Heart left ventricle (tissue), 16 donors: Measurements from ENCODE around the gene FLNB. TPM values are rescaled to one million over a fixed set of nuclear protein-coding genes. Genes with fewer than 3 reads are reported as not detected.

Experiments used
- ATAC-seq, 4 donors: fragments of 200-7000 bp; cut with Tn5 transposase; one replicate each; pipeline ENCODE4 v1.9.1; 2020 to 2022; ENCODE audit warnings: moderate library complexity in 4 of 4, mild to moderate bottlenecking in 3 of 4, moderate number of reproducible peaks in 1 of 4
- DNase-seq, 5 donors: peaks; one replicate each; pipeline ENCODE4 v3.0.0-alpha.2; 2020
- H3K27ac ChIP-seq, 12 donors: fragments of 200-600 bp; sonication (generic) in 4 of 12; one replicate each; pipeline versions ENCODE4 v1.5.0 to v1.8.0; 2016 to 2022; ENCODE audit warnings: mild to moderate bottlenecking in 2 of 12
- H3K27me3 ChIP-seq, 9 donors: fragments of 200-600 bp; sonication (generic) in 2 of 9; one replicate each; pipeline versions ENCODE4 v1.5.1 to v1.8.0; 2016 to 2022; ENCODE audit warnings: mild to moderate bottlenecking in 3 of 9
- H3K36me3 ChIP-seq, 9 donors: fragments of 200-600 bp; sonication (generic) in 2 of 9; one replicate each; pipeline versions ENCODE4 v1.5.0 to v1.8.0; 2018 to 2022; ENCODE audit warnings: mild to moderate bottlenecking in 2 of 9
- H3K4me1 ChIP-seq, 12 donors: fragments of 200-600 bp; sonication (generic) in 4 of 12; one replicate each; pipeline versions ENCODE4 v1.5.0 to v1.8.0; 2016 to 2022; ENCODE audit warnings: mild to moderate bottlenecking in 3 of 12
- H3K4me3 ChIP-seq, 12 donors: fragments of 200-600 bp; sonication (generic) in 4 of 12; one replicate each; pipeline versions ENCODE4 v1.5.0 to v1.8.0; 2017 to 2022; ENCODE audit warnings: mild to moderate bottlenecking in 9 of 12, moderate library complexity in 4 of 12
- H3K9me3 ChIP-seq, 12 donors: fragments of 200-600 bp; sonication (generic) in 4 of 12; one replicate each; pipeline versions ENCODE4 v1.5.0 to v1.8.0; 2016 to 2022; ENCODE audit warnings: mild to moderate bottlenecking in 1 of 12
- CTCF ChIP-seq, 12 donors: fragments of 200-600 bp; sonication (generic) in 4 of 12; IDR thresholded peaks; one replicate each; pipeline versions ENCODE4 v1.5.0 to v1.8.0; 2018 to 2022; ENCODE audit warnings: antibody characterized with exemption in 12 of 12, mild to moderate bottlenecking in 5 of 12
- POLR2A ChIP-seq, 2 donors: fragments of 450-650 bp; IDR thresholded peaks; one replicate each; pipeline ENCODE4 v1.6.1; 2017; ENCODE audit warnings: antibody characterized with exemption in 2 of 2, mild to moderate bottlenecking in 2 of 2, moderate library complexity in 2 of 2
- WGBS, 4 donors: extraction: QIAGEN DNeasy Blood & Tissue Kit in 2 of 4; methylation state at CpG; one replicate each; pipeline versions ENCODE4 v1.1.5 to v1.1.7; 2013 to 2018; 5-methylcytosine and 5-hydroxymethylcytosine counted together
- intact Hi-C, 10 donors: fragments of 100-400 bp; cut with DNase I; formaldehyde crosslinking; loops; one replicate each; pipeline versions ENCODE4 v1.11.1 to v1.14.2; 2022
- polyA plus RNA-seq, 2 donors: library from polyadenylated mRNA; stranded (reverse); fragments of 200-250 nt; gene quantifications; one replicate each; pipeline ENCODE4 v1.2.3, GENCODE V29; 2013
- total RNA-seq, 9 donors: library from RNA; depleted of rRNA in 2 of 9; stranded (reverse); fragments of >200 nt in 2 of 9; fragmentation: NEBNext Ultra II Directional in 3 of 9; extraction: Animal tissue kit (Norgen Biotek cat#: 25700) in 3 of 9; gene quantifications; one replicate each; pipeline versions ENCODE4 v1.1.0 to v1.2.4, GENCODE V29; 2016 to 2023
- donor health status: ischemic (EF 13 %, LVEDD 7.1; RV severe dilation, severe dysfunction).
- donor health status: healthy with polysubstance abuse.
- donor health status: DM: no; HTN: yes; CAD: no.
- donor health status: DM: no; HTN: no; CAD: no.
- donor health status: ischemic (EF 25% LVEDD 6.9; RV normal size, moderate dysfunction).
- donor health status: ischemic (EF 25% LVEDD 5.7; RV mildly dilated, moderate dysfunction).
- donor health status: healthy.
- donor health status: DM: yes; HTN: yes; CAD: no.
- donor health status: ischemic (EF 35%, LVEDD 5.7; RV mildly dilated, moderate dysfunction).
- donor health status: nonischemic (EF 11% LVEDD 7.7; RV severe dilation, severe dysfunction).
- donor health status: DM: yes; HTN: yes; CAD: no.
- donor health status: PGD.
- donor health status: ischemic (EF 29% LVEDD 5.4; RV normal size, mild dysfunction).
- donor health status: nonischemic (EF 23%, LVEDD 6.1; RV moderate dilation, normal function).

FLNB gene
- total and polyA plus RNA-seq, 11 donors = 30.5 to 75.6 (median 40.6) TPM

GRCh38 chr3:57971975-57972374 is 36.2 kb upstream of the FLNB start:
- TF ChIP-seq POLR2A (IDR thresholded peaks at IDR 0.05) (no peak), CTCF (IDR thresholded peaks at IDR 0.05) (no peak)
- Histone ChIP-seq H3K4me1 (peaks cover 0 to 45% (median 19%) of the 10 kb centered on the region in 12 donors), H3K27me3 (no peaks in the 10 kb centered on the region), H3K9me3 (no peaks in the 10 kb centered on the region), H3K27ac (peak overlapping the region; percentile 10 to 79 (median 54)), H3K36me3 (no peaks in the 10 kb centered on the region), H3K4me3 (no peak overlapping the region)
- 49 to 62% (median 58%) methylated on average over 3 to 4 of the region's 4 CpGs for WGBS, 4 donors
- DNase-seq (peak in 4 of 5 donors; percentile 48 to 65 (median 55)), ATAC-seq (peak in 3 of 4 donors; percentile 21 to 61 (median 49))
- intact Hi-C loops = no loop called here

- intact Hi-C loops = no loop called here
- 59 to 68% (median 66%) methylated on average over 9 of the region's 9 CpGs for whole genome bisulfite sequencing, 4 donors
- ATAC-seq = peak in 1 of 4 donors; percentile 14
- TF ChIP-seq POLR2A (IDR thresholded peaks at IDR 0.05) = no peak
- TF ChIP-seq CTCF (IDR thresholded peaks at IDR 0.05) = no peak
- no peaks in the 10 kb centered on the region for H3K36me3 ChIP-seq
- H3K27ac ChIP-seq = peak overlapping the region; percentile 10 to 79 (median 54)
- no peak for DNase-seq
- peaks cover 0 to 45% (median 19%) of the 10 kb centered on the region in 12 donors for H3K4me1 ChIP-seq
- H3K27me3 ChIP-seq = no peaks in the 10 kb centered on the region
- no peaks in the 10 kb centered on the region for H3K9me3 ChIP-seq
- H3K4me3 ChIP-seq = no peak overlapping the region
These were observed 35.6 kb upstream of the FLNB start for GRCh38 chr3:57972531-57973111.

GRCh38 chr3:57973715-57974477 is 34.3 kb upstream of the FLNB start:
- intact Hi-C loops = no loop called here
- Histone ChIP-seq H3K27me3 (no peaks in the 10 kb centered on the region), H3K9me3 (no peaks in the 10 kb centered on the region), H3K36me3 (no peaks in the 10 kb centered on the region), H3K27ac (peak overlapping the region in 5 of 12 donors; percentile 4 to 66 (median 44)), H3K4me1 (peaks cover 0 to 54% (median 20%) of the 10 kb centered on the region in 12 donors), H3K4me3 (no peak overlapping the region)
- TF ChIP-seq CTCF (IDR thresholded peaks at IDR 0.05) (no peak), POLR2A (IDR thresholded peaks at IDR 0.05) (no peak)
- ATAC-seq = no peak
- 97 to 99% (median 97%) methylated on average over 13 of the region's 13 CpGs for WGBS, 4 donors
- no peak for DNase-seq

GRCh38 chr3:57974796-57975388 is 33.3 kb upstream of the FLNB start:
- peak overlapping the region in 7 of 12 donors; percentile 11 to 70 (median 24) for H3K27ac ChIP-seq
- peak in 1 of 5 donors; percentile 48 for DNase-seq
- TF ChIP-seq POLR2A (IDR thresholded peaks at IDR 0.05) (no peak), CTCF (IDR thresholded peaks at IDR 0.05) (no peak)
- no peaks in the 10 kb centered on the region for H3K27me3 ChIP-seq
- 57 to 62% (median 59%) methylated on average over 6 of the region's 6 CpGs for WGBS, 4 donors
- peak in 3 of 4 donors; percentile 59 to 84 (median 71) for ATAC-seq
- H3K36me3 ChIP-seq = no peaks in the 10 kb centered on the region
- H3K4me3 ChIP-seq = no peak overlapping the region
- intact Hi-C loops = no loop called here
- peaks cover 0 to 50% (median 18%) of the 10 kb centered on the region in 12 donors for H3K4me1 ChIP-seq
- H3K9me3 ChIP-seq = no peaks in the 10 kb centered on the region
